ENCODE results near the gene CD52.

The CD52 gene

DNA sequence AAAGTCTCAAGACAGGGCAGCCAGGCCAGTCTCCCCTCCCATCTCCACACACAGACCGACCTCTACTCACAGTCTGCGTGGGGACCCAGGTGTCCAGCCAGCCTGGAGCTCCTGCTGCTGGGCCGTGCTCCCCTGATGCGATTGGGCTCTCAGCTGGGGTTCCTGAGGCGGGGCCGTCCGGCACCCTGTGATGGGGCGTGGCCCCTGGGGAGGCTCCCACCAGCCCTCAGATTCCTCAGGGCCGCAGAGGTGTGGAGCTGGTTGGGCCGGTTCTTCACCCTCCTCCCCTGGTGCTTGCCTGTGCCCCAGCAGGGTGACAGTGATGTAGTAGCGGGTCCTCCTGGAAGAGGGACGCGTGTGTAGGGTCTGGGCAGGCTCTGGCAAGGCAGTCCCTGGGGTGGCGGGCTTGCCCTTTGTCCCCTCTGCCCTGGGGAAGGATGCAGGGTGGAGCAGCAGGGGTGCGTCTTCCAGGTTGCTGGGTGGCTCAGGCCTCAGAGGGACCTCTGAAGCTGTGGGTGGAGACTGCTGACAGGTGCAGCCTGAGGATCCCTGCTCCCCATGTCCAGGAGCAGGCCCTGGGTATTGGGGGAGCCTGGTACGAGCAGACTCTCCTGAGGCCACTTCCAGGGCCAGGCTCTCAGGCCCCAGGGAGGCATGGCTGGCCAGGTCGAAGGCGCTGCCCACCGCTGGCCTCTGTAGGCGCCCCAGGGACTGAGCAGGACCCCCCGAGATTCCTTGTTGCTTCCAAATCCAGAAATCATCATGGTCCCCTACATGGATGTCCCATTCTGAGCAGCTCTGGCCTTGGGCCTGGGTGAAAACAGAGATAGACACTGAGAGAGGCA lies 36.4 kb downstream of the CD52 start, which contains the start of gene CRYBG2:
Gene CRYBG2, minus strand, starts transcription at position 155 of the 845 bp plus-strand sequence. CDS start 7,473 bp downstream, outside the sequence.
- TF ChIP-seq ZIC2 (tag by site-specific recombination; IDR thresholded peaks at IDR 0.05) (peak; percentile 65), ZNF548 (tag by site-specific recombination; IDR thresholded peaks at IDR 0.05) (no peak)
- no peaks in the 10 kb centered on the region for H3K9me3 ChIP-seq (ENCODE audit: control insufficient read depth, insufficient read depth, low read depth, low read length)
- ChIA-PET CTCF (interaction anchor here (0.6 to 4.2 kb wide), 6 partner anchors 10 to 65 kb away, joined by 3 to 26 read pairs (median 4); no protein-coding TSS in a partner anchor), POLR2A (no interaction called here)
- no peak within 1 kb of the TSS for H3K4me3 ChIP-seq (ENCODE audit: low read depth, low read length)
- H3K27ac ChIP-seq (ENCODE audit: extremely low read depth, low read depth, low read length), result no peak within 1 kb of the TSS
- no peaks in the 10 kb centered on the region for H3K4me1 ChIP-seq (ENCODE audit: control insufficient read depth, insufficient read depth, low read length)
- H3K36me3 ChIP-seq (ENCODE audit: control insufficient read depth in 2 of 2, insufficient read depth in 1 of 2, low read length in 2 of 2), result no peaks in the 10 kb centered on the region

DNA sequence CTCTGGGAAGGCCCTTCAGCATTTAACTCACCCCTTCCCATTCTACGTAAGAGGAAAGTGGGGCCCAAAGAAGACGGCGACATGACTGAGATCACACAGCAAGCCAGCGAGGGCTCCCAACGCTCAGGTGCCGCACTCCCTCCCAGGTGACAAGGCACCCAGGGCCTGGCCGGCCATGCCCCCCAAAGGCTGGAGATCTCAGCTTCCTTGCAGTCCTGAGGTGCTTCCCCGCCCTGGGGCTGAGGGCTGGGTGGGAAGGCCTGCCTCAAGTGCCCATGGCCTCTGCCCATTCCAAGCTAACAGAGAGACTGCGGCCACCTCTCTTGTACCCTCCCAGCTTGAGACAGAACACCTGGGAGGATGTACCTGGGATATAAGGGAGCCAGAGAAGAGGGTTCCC lies 37.2 kb downstream of the CD52 start:
- H3K27ac ChIP-seq (ENCODE audit: extremely low read depth, low read depth, low read length), result no peak overlapping the region
- H3K9me3 ChIP-seq (ENCODE audit: control insufficient read depth, insufficient read depth, low read depth, low read length), result no peaks in the 10 kb centered on the region
- TF ChIP-seq, protein P1, sequence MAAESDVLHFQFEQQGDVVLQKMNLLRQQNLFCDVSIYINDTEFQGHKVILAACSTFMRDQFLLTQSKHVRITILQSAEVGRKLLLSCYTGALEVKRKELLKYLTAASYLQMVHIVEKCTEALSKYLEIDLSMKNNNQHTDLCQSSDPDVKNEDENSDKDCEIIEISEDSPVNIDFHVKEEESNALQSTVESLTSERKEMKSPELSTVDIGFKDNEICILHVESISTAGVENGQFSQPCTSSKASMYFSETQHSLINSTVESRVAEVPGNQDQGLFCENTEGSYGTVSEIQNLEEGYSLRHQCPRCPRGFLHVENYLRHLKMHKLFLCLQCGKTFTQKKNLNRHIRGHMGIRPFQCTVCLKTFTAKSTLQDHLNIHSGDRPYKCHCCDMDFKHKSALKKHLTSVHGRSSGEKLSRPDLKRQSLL (tag by site-specific recombination; IDR thresholded peaks at IDR 0.05), result no peak
- TF ChIP-seq ZNF175 (tag by site-specific recombination; IDR thresholded peaks at IDR 0.05) (no peak), ZNF114 (tag by site-specific recombination; IDR thresholded peaks at IDR 0.05) (no peak), ZNF585B (tag by site-specific recombination; IDR thresholded peaks at IDR 0.05) (no peak), HOXC10 (CRISPR knock-in tag; IDR thresholded peaks at IDR 0.05) (no peak), ZNF239 (tag by site-specific recombination; IDR thresholded peaks at IDR 0.05) (no peak), ZNF2 (tag by site-specific recombination; IDR thresholded peaks at IDR 0.05) (no peak), ZNF37A (tag by site-specific recombination; IDR thresholded peaks at IDR 0.05) (no peak), REPIN1 (tag by site-specific recombination; IDR thresholded peaks at IDR 0.05; ENCODE audit: low read depth) (no peak), HOXA7 (CRISPR knock-in tag; IDR thresholded peaks at IDR 0.05; ENCODE audit: borderline replicate concordance) (no peak), ZNF624 (tag by site-specific recombination; IDR thresholded peaks at IDR 0.05) (no peak)
- TF ChIP-seq, protein P2, sequence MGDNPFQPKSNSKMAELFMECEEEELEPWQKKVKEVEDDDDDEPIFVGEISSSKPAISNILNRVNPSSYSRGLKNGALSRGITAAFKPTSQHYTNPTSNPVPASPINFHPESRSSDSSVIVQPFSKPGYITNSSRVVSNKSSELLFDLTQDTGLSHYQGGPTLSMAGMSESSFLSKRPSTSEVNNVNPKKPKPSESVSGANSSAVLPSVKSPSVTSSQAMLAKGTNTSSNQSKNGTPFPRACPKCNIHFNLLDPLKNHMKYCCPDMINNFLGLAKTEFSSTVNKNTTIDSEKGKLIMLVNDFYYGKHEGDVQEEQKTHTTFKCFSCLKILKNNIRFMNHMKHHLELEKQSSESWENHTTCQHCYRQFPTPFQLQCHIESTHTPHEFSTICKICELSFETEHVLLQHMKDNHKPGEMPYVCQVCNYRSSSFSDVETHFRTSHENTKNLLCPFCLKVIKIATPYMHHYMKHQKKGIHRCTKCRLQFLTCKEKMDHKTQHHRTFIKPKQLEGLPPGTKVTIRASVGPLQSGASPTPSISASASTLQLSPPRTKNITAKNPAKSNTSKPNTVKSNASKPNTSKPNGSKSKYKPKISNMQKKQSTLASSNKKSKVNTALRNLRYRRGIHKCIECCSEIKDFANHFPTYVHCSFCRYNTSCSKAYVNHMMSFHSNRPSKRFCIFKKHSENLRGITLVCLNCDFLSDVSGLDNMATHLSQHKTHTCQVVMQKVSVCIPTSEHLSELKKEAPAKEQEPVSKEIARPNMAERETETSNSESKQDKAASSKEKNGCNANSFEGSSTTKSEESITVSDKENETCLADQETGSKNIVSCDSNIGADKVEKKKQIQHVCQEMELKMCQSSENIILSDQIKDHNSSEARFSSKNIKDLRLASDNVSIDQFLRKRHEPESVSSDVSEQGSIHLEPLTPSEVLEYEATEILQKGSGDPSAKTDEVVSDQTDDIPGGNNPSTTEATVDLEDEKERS (tag by site-specific recombination; IDR thresholded peaks at IDR 0.05), result no peak
- TF ChIP-seq, protein P3, sequence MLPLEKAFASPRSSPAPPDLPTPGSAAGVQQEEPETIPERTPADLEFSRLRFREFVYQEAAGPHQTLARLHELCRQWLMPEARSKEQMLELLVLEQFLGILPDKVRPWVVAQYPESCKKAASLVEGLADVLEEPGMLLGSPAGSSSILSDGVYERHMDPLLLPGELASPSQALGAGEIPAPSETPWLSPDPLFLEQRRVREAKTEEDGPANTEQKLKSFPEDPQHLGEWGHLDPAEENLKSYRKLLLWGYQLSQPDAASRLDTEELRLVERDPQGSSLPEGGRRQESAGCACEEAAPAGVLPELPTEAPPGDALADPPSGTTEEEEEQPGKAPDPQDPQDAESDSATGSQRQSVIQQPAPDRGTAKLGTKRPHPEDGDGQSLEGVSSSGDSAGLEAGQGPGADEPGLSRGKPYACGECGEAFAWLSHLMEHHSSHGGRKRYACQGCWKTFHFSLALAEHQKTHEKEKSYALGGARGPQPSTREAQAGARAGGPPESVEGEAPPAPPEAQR (tag by site-specific recombination; IDR thresholded peaks at IDR 0.05), result no peak
- TF ChIP-seq, protein P4, sequence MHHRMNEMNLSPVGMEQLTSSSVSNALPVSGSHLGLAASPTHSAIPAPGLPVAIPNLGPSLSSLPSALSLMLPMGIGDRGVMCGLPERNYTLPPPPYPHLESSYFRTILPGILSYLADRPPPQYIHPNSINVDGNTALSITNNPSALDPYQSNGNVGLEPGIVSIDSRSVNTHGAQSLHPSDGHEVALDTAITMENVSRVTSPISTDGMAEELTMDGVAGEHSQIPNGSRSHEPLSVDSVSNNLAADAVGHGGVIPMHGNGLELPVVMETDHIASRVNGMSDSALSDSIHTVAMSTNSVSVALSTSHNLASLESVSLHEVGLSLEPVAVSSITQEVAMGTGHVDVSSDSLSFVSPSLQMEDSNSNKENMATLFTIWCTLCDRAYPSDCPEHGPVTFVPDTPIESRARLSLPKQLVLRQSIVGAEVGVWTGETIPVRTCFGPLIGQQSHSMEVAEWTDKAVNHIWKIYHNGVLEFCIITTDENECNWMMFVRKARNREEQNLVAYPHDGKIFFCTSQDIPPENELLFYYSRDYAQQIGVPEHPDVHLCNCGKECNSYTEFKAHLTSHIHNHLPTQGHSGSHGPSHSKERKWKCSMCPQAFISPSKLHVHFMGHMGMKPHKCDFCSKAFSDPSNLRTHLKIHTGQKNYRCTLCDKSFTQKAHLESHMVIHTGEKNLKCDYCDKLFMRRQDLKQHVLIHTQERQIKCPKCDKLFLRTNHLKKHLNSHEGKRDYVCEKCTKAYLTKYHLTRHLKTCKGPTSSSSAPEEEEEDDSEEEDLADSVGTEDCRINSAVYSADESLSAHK (tag by site-specific recombination; IDR thresholded peaks at IDR 0.05), result no peak
- TF ChIP-seq, protein P5, sequence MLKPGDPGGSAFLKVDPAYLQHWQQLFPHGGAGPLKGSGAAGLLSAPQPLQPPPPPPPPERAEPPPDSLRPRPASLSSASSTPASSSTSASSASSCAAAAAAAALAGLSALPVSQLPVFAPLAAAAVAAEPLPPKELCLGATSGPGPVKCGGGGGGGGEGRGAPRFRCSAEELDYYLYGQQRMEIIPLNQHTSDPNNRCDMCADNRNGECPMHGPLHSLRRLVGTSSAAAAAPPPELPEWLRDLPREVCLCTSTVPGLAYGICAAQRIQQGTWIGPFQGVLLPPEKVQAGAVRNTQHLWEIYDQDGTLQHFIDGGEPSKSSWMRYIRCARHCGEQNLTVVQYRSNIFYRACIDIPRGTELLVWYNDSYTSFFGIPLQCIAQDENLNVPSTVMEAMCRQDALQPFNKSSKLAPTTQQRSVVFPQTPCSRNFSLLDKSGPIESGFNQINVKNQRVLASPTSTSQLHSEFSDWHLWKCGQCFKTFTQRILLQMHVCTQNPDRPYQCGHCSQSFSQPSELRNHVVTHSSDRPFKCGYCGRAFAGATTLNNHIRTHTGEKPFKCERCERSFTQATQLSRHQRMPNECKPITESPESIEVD (tag by site-specific recombination; IDR thresholded peaks at IDR 0.05), result no peak
- ChIA-PET CTCF (interaction anchor here (0.8 to 4.2 kb wide), 4 partner anchors 9 to 64 kb away, joined by 3 to 26 read pairs (median 6); no protein-coding TSS in a partner anchor), POLR2A (no interaction called here)
- no peak overlapping the region for H3K4me3 ChIP-seq (ENCODE audit: low read depth, low read length)
- no peaks in the 10 kb centered on the region for H3K36me3 ChIP-seq (ENCODE audit: control insufficient read depth in 2 of 2, insufficient read depth in 1 of 2, low read length in 2 of 2)
- no peaks in the 10 kb centered on the region for H3K4me1 ChIP-seq (ENCODE audit: control insufficient read depth, insufficient read depth, low read length)

Data from HEK293 (cell line).